Epithelial cell of esophagus (primary cell): Measurements from ENCODE around the gene LIAS.

Experiments used
- DNase-seq: peaks from one replicate; pipeline ENCODE4 v3.0.0; 2010; ENCODE audit warnings: low read depth
- H3K4me3 ChIP-seq: 2 replicates; pipeline ENCODE4 v1.5.1; 2011; ENCODE audit warnings: mild to moderate bottlenecking, low read length, control low read depth
- CTCF ChIP-seq: IDR thresholded peaks from 2 replicates; pipeline ENCODE4 v1.5.1; 2011; ENCODE audit warnings: low read depth, mild to moderate bottlenecking, low read length, control low read depth, inconsistent platforms; ENCODE audit not compliant: insufficient read depth; ENCODE audit errors: missing control alignments

Gene LIAS

GRCh38 chr4:39446842-39447573 lies 11.8 kb upstream of the LIAS start:
- no peak for TF ChIP-seq CTCF
- peak overlapping the region; percentile 47 for H3K4me3 ChIP-seq
- DNase-seq = peak; percentile 85

- no peak for TF ChIP-seq CTCF
- no peak for DNase-seq
- H3K4me3 ChIP-seq = no peak overlapping the region
These were observed 8.2 kb upstream of the LIAS start for GRCh38 chr4:39450618-39451017.

GRCh38 chr4:39451423-39452023 lies 7.3 kb upstream of the LIAS start:
- no peak overlapping the region for H3K4me3 ChIP-seq
- DNase-seq = no peak
- TF ChIP-seq CTCF = no peak

GRCh38 chr4:39452153-39452859 lies 6.5 kb upstream of the LIAS start:
- DNase-seq = no peak
- no peak for TF ChIP-seq CTCF
- H3K4me3 ChIP-seq = no peak overlapping the region

GRCh38 chr4:39452860-39453587 lies 5.8 kb upstream of the LIAS start:
- TF ChIP-seq CTCF = no peak
- DNase-seq = no peak
- H3K4me3 ChIP-seq = no peak overlapping the region

GRCh38 chr4:39453738-39454137 lies 5.1 kb upstream of the LIAS start:
- no peak for TF ChIP-seq CTCF
- no peak overlapping the region for H3K4me3 ChIP-seq
- DNase-seq = no peak
